Right cardiac atrium (tissue), 5 donors: ENCODE data around the gene HOXA7. TPM values are rescaled to one million over a fixed set of nuclear protein-coding genes. Genes with fewer than 3 reads are reported as not detected.

Source experiments
- ATAC-seq, 2 donors: fragments of 200-7000 bp; cut with Tn5 transposase; one replicate each; pipeline versions ENCODE4 v1.8.0 to v1.9.1; 2020; ENCODE audit warnings: moderate library complexity in 2 of 2, mild to moderate bottlenecking in 1 of 2
- DNase-seq, 3 donors: peaks; one replicate each; pipeline ENCODE4 v3.0.0-alpha.2; 2020
- H3K27ac ChIP-seq: one replicate; pipeline ENCODE4 v1.5.1; 2013; ENCODE audit warnings: mild to moderate bottlenecking, low read length, control low read depth, moderate library complexity
- H3K27me3 ChIP-seq: one replicate; pipeline ENCODE4 v1.6.1; 2013; ENCODE audit not compliant: control insufficient read depth, insufficient read depth
- H3K4me1 ChIP-seq: one replicate; pipeline ENCODE4 v1.6.1; 2013; ENCODE audit warnings: low read length; ENCODE audit not compliant: control insufficient read depth, insufficient read depth
- H3K4me3 ChIP-seq: one replicate; pipeline ENCODE4 v1.5.1; 2013; ENCODE audit warnings: low read length, control low read depth
- H3K9me3 ChIP-seq: one replicate; pipeline ENCODE4 v1.6.1; 2013; ENCODE audit warnings: low read length; ENCODE audit not compliant: control insufficient read depth
- WGBS: extraction: QIAGEN DNeasy Blood & Tissue Kit; methylation state at CpG from one replicate; pipeline ENCODE4 v1.1.7; 2013; 5-methylcytosine and 5-hydroxymethylcytosine counted together
- intact Hi-C, 4 donors: fragments of 100-400 bp; cut with DNase I; formaldehyde crosslinking; loops; one replicate each; pipeline versions ENCODE4 v1.11.0 to v1.14.0; 2022 to 2023
- polyA plus RNA-seq: library from polyadenylated mRNA; stranded (reverse); fragments of 200-250 nt; gene quantifications from one replicate; pipeline ENCODE4 v1.2.3, GENCODE V29; 2013
- total RNA-seq, 4 donors: library from RNA; stranded (reverse); fragmentation: NEBNext Ultra II Directional; extraction: Animal tissue kit (Norgen Biotek cat#: 25700); gene quantifications; one replicate each; pipeline ENCODE4 v1.2.1, GENCODE V29; 2021
- donor health status: healthy with polysubstance abuse.
- donor health status: DM: no; HTN: yes; CAD: no.
- donor health status: DM: no; HTN: no; CAD: no.
- donor health status: DM: no; HTN: yes; CAD: no; lungs with severe emphysema.
- donor health status: DM: yes; HTN: yes; CAD: no.

The HOXA7 gene
- total and polyA plus RNA-seq, 5 donors, result 0.11 TPM; not detected in 4

- H3K27ac ChIP-seq, result no peak within 1 kb of the TSS
- intact Hi-C loops, result loop anchor here in 3 of 4 donors (5.0 to 10.0 kb wide), 7 partner anchors 377 to 895 kb away; no protein-coding TSS in a partner anchor
- H3K4me1 ChIP-seq, result peaks cover 1% of the 10 kb centered on the region
- DNase-seq (no peak), ATAC-seq (peak; percentile 56 to 57)
- peak within 1 kb of the TSS; percentile 63 for H3K4me3 ChIP-seq
- H3K27me3 ChIP-seq, result no peaks in the 10 kb centered on the region
- no peaks in the 10 kb centered on the region for H3K9me3 ChIP-seq
- WGBS, result 2% methylated on average over 99 of the region's 99 CpGs
These were observed 43.6 kb upstream of the HOXA7 start, which contains the start of gene HOXA13 for GRCh38 chr7:27199849-27200760. Gene HOXA13 (minus strand): TSS chr7:27200091. CDS start chr7:27200077, 14 bp downstream.

- Histone ChIP-seq H3K4me3 (peak overlapping the region; percentile 63), H3K27ac (no peak overlapping the region), H3K27me3 (no peaks in the 10 kb centered on the region), H3K9me3 (no peaks in the 10 kb centered on the region), H3K4me1 (no peaks in the 10 kb centered on the region)
- no peak for ATAC-seq
- peak in 1 of 3 donors; percentile 51 for DNase-seq
- intact Hi-C loops, result loop anchor here in 2 of 4 donors (5.0 to 10.0 kb wide), 6 partner anchors 378 to 896 kb away; no protein-coding TSS in a partner anchor
- WGBS, result 2% methylated on average over 93 of the region's 93 CpGs
These were observed 42.7 kb upstream of the HOXA7 start for GRCh38 chr7:27198871-27199801.

DNA sequence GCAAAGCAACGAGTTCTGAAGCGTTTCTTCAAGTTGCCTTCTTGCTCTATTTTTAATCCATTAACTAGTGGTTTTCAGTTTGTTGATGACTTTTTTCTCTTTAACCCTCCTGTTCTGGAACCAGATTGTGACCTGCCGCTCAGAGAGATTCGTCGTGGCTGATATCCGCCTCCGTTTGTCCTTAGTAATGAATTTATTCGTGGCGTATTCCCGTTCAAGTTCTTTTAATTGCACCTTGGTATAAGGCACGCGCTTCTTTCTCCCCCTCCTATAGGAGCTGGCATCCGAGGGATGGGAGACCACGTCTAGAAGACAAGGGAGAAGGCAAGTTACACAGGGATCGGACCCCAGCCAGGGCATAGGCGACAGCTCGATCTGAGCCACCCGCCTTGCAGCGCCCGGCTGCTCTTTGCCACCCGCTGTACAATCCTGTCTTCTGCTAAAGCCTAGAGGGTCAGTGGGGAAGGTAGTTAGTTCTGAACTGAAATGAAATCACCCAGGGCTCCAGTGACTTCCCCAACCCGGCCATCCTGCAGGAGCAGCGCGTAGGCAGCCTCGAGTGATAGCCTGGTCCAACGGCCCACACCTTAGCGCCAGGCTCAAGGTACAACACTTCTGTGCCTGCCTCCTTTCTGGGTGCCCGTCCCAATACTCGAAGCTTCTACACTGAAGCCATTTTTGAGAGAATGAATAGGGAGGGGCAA lies 41.8 kb upstream of the HOXA7 start:
- intact Hi-C loops, result loop anchor here in 2 of 4 donors (5.0 to 10.0 kb wide), 6 partner anchors 379 to 897 kb away; no protein-coding TSS in a partner anchor
- WGBS, result 11% methylated on average over 29 of the region's 29 CpGs
- H3K27ac ChIP-seq, result no peak overlapping the region
- ATAC-seq, result no peak
- H3K27me3 ChIP-seq, result no peaks in the 10 kb centered on the region
- no peaks in the 10 kb centered on the region for H3K9me3 ChIP-seq
- no peak overlapping the region for H3K4me3 ChIP-seq
- no peak for DNase-seq
- no peaks in the 10 kb centered on the region for H3K4me1 ChIP-seq

DNA sequence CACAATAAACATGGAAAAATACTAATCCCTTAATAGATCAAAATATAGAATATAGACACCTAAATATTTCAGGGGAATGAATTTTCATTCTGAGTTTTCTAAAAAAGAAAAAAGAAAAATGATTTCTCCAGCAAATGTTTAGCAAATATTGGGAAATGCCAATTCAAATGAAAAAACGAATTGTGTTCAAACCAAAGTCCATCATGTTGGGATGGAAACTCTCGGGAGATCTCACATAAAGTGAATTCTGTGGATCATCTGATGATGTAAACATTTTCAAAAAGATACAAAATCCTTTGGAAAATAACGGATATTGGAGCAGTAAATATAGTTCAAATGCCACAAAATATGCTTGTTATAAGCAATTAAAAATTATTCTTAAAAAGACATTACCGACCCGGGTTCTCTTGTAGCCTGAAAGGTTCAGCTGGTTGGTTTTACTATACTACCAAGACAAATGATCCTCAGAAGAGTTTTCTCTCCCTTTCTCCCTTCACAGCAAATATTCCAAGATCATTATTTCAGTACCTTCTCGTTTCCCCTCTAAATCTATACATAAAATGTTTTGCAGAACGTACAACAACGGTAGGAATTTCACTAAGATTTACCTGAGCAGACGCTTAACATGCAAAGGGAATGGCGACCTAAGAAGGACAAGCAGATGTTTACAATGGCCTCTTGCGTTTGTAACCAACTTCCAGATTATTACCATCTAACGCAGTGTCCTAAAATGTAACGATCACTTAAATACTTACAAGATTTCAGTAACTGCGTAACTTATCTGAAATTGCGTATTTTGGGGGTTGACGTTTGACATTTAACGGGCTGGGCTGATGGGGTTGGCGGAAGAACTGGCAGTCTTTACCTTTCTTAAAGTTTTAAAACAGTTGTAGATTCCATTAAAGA lies 40.9 kb upstream of the HOXA7 start:
- ATAC-seq (no peak), DNase-seq (no peak)
- H3K9me3 ChIP-seq, result no peaks in the 10 kb centered on the region
- 19% methylated on average over 18 of the region's 18 CpGs for WGBS
- no peaks in the 10 kb centered on the region for H3K27me3 ChIP-seq
- peaks cover 3% of the 10 kb centered on the region for H3K4me1 ChIP-seq
- H3K4me3 ChIP-seq, result no peak overlapping the region
- H3K27ac ChIP-seq, result no peak overlapping the region
- intact Hi-C loops, result loop anchor here in 2 of 4 donors (5.0 to 10.0 kb wide), 6 partner anchors 380 to 897 kb away; no protein-coding TSS in a partner anchor

DNA sequence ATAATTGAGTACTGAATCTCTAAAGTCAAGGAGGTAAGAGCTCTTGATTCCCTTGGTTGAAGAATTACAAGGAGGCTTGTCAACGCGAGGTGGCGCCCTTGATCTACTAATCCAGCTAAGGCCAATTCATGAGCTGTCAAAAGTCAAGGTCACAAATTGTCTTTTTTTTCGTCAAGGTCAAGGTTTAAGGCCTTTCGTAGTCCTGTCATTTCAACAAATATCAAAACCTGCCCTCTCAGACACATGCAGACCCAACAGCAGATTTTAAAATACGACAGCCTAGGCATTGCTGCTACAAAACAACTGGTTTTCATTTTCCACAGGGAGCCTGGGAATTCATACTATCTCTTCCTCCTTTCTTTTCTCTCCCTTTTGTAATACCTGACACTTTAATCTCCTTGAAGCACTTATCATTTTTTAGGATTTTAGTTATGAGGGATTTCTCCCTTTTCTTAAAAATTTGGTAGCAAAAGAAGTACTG lies 39.9 kb upstream of the HOXA7 start:
- peak; percentile 81 to 94 (median 90) for DNase-seq
- H3K4me1 ChIP-seq, result peaks cover 3% of the 10 kb centered on the region
- no peak overlapping the region for H3K27ac ChIP-seq
- H3K27me3 ChIP-seq, result no peaks in the 10 kb centered on the region
- no peak for ATAC-seq
- no peak overlapping the region for H3K4me3 ChIP-seq
- no peaks in the 10 kb centered on the region for H3K9me3 ChIP-seq
- intact Hi-C loops, result loop anchor here in 2 of 4 donors (5.0 to 10.0 kb wide), 6 partner anchors 381 to 898 kb away; no protein-coding TSS in a partner anchor
- WGBS, result 3% methylated on average over 6 of the region's 6 CpGs

- H3K4me3 ChIP-seq, result no peak overlapping the region
- H3K9me3 ChIP-seq, result no peaks in the 10 kb centered on the region
- no peak for DNase-seq
- intact Hi-C loops, result loop anchor here in 2 of 4 donors (5.0 to 10.0 kb wide), 6 partner anchors 382 to 900 kb away; no protein-coding TSS in a partner anchor
- H3K4me1 ChIP-seq, result peaks cover 3% of the 10 kb centered on the region
- WGBS, result 29% methylated on average over 9 of the region's 9 CpGs
- H3K27ac ChIP-seq, result no peak overlapping the region
- ATAC-seq, result no peak
- H3K27me3 ChIP-seq, result no peaks in the 10 kb centered on the region
These were observed 38.4 kb upstream of the HOXA7 start for GRCh38 chr7:27194686-27195379.

DNA sequence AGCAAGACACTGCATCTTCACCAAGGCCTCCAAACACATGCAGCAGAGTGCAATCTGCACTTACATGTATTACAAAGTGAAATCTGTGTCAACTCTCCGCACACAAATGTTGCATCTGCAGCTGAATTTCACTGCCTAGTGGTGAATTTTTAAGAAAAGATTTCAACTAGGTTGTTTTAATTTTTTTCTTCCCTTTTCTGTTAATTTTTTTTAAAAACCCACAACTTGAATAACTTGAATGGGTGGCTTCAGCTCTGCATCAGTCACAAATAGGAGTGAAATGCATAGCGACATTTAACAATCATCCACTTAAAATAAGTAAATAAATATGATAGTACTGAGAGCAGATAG lies 37.5 kb upstream of the HOXA7 start:
- 41% methylated on average over 2 of the region's 2 CpGs for WGBS
- no peaks in the 10 kb centered on the region for H3K27me3 ChIP-seq
- H3K27ac ChIP-seq, result no peak overlapping the region
- H3K4me3 ChIP-seq, result no peak overlapping the region
- DNase-seq (no peak), ATAC-seq (no peak)
- no peaks in the 10 kb centered on the region for H3K9me3 ChIP-seq
- intact Hi-C loops, result loop anchor here in 2 of 4 donors (10.0 kb wide), 3 partner anchors 731 to 901 kb away; no protein-coding TSS in a partner anchor
- peaks cover 3% of the 10 kb centered on the region for H3K4me1 ChIP-seq

- H3K9me3 ChIP-seq, result no peaks in the 10 kb centered on the region
- ATAC-seq (no peak), DNase-seq (no peak)
- peaks cover 4% of the 10 kb centered on the region for H3K4me1 ChIP-seq
- 18% methylated on average over 29 of the region's 29 CpGs for WGBS
- H3K27ac ChIP-seq, result no peak overlapping the region
- H3K27me3 ChIP-seq, result no peaks in the 10 kb centered on the region
- intact Hi-C loops, result loop anchor here in 2 of 4 donors (10.0 kb wide), 3 partner anchors 731 to 901 kb away; no protein-coding TSS in a partner anchor
- H3K4me3 ChIP-seq, result no peak overlapping the region
These were observed 37.0 kb upstream of the HOXA7 start for GRCh38 chr7:27193335-27194001.
